Heart left ventricle (tissue), 13 donors: ENCODE data around the gene NPFFR1.

ENCODE experiments used
- CTCF ChIP-seq, 12 donors: fragments of 200-600 bp; sonication (generic) in 4 of 12; IDR thresholded peaks; one replicate each; pipeline versions ENCODE4 v1.5.0 to v1.8.0; 2018 to 2022; ENCODE audit warnings: antibody characterized with exemption in 12 of 12, mild to moderate bottlenecking in 5 of 12
- POLR2A ChIP-seq, 2 donors: fragments of 450-650 bp; IDR thresholded peaks; one replicate each; pipeline ENCODE4 v1.6.1; 2017; ENCODE audit warnings: antibody characterized with exemption in 2 of 2, mild to moderate bottlenecking in 2 of 2, moderate library complexity in 2 of 2
- donor health status: ischemic (EF 13 %, LVEDD 7.1; RV severe dilation, severe dysfunction).
- donor health status: DM: no; HTN: yes; CAD: no.
- donor health status: DM: no; HTN: no; CAD: no.
- donor health status: ischemic (EF 25% LVEDD 6.9; RV normal size, moderate dysfunction).
- donor health status: ischemic (EF 25% LVEDD 5.7; RV mildly dilated, moderate dysfunction).
- donor health status: ischemic (EF 35%, LVEDD 5.7; RV mildly dilated, moderate dysfunction).
- donor health status: nonischemic (EF 11% LVEDD 7.7; RV severe dilation, severe dysfunction).
- donor health status: DM: yes; HTN: yes; CAD: no.
- donor health status: PGD.
- donor health status: ischemic (EF 29% LVEDD 5.4; RV normal size, mild dysfunction).
- donor health status: nonischemic (EF 23%, LVEDD 6.1; RV moderate dilation, normal function).

GRCh38 chr10:70221030-70221429, 62.8 kb downstream of the NPFFR1 start:
- TF ChIP-seq CTCF (IDR thresholded peaks at IDR 0.05) (no peak), POLR2A (IDR thresholded peaks at IDR 0.05) (no peak)
